Prostate gland (tissue), 2 donors: ENCODE measurements around the gene VPS13A.

Source experiments
- CTCF ChIP-seq, 4 experiments: fragments of 200-600 bp in 2 of 4; fragments of 450-650 bp in 2 of 4; sonication (generic) in 2 of 4; IDR thresholded peaks; 1 replicate in 3 of 4; 2 replicates in 1 of 4; pipeline ENCODE4 v1.5.1; 2016 to 2019; ENCODE audit warnings: antibody characterized with exemption in 4 of 4, mild to moderate bottlenecking in 2 of 4, moderate library complexity in 2 of 4
- POLR2A ChIP-seq: fragments of 450-650 bp; IDR thresholded peaks from one replicate; pipeline ENCODE4 v1.6.1; 2016; ENCODE audit warnings: antibody characterized with exemption, mild to moderate bottlenecking
- POLR2AphosphoS5 ChIP-seq: sonication (generic); formaldehyde crosslinking; IDR thresholded peaks from one replicate; pipeline ENCODE4 v1.6.1; 2017; ENCODE audit warnings: antibody characterized with exemption

DNA sequence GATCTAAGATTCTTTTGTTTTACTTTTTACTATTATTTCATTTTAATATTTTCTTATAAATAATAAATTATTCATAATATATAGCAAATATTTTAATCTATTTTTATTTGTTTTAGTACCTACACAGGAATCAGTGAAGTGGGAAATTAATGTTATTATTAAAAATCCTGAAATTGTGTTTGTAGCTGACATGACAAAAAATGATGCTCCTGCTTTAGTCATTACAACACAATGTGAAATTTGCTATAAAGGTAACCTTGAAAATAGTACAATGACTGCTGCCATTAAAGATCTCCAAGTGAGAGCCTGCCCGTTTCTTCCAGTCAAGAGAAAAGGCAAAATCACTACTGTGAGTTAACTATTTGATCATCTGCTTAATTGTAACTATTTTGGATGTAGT lies 138.7 kb downstream of the VPS13A start:
- TF ChIP-seq CTCF (IDR thresholded peaks at IDR 0.05): no peak
- TF ChIP-seq POLR2A: no peak
- no peak for TF ChIP-seq POLR2AphosphoS5
